Stimulated activated CD4-positive, alpha-beta T cell treated with anti-CD3 and anti-CD28 coated beads, Interleukin-4, amount 100 ng/mL, for 24 hours (primary cell): Measurements from ENCODE around the gene VPS35.

ENCODE experiments used
- DNase-seq: peaks from one replicate; pipeline ENCODE4 v3.0.0-alpha.2; 2020

VPS35 gene

GRCh38 chr16:46606231-46606630 lies 82.7 kb downstream of the VPS35 start:
- DNase-seq = no peak
